WTC11 (cell line): ENCODE data around the gene AREL1. TPM values are rescaled to one million over a fixed set of nuclear protein-coding genes. Genes with fewer than 3 reads are reported as not detected.
A peak's percentile ranks its signal among the peaks of the same experiment; 100 is the strongest.

ENCODE experiments used
- MAX ChIP-seq: sonication (generic); formaldehyde crosslinking; IDR thresholded peaks from 2 replicates; pipeline ENCODE4 v1.8.0; 2022; ENCODE audit warnings: mild to moderate bottlenecking, missing genetic modification reagents
- ZNF232 ChIP-seq: sonication (generic); formaldehyde crosslinking; IDR thresholded peaks from 2 replicates; pipeline ENCODE4 v1.8.0; 2022; ENCODE audit warnings: mild to moderate bottlenecking, missing genetic modification reagents
- ZSCAN18 ChIP-seq: fragments of 250-450 bp; sonication (Bioruptor Pico); IDR thresholded peaks from 2 replicates; pipeline ENCODE4 v2.1.2; 2022; ENCODE audit warnings: mild to moderate bottlenecking, moderate library complexity
- total RNA-seq: library from RNA; stranded (reverse); gene quantifications from 3 replicates; pipeline ENCODE4 v1.2.3, GENCODE V29; 2021

The AREL1 gene
- total RNA-seq, 1 experiment from 2014 or later = 37.0 TPM

- TF ChIP-seq ZSCAN18 = no peak
- TF ChIP-seq MAX = 0 out of 2 replicates have a peak, but pooled peaks have one; percentile 23
- no peak for TF ChIP-seq ZNF232 (CRISPR knock-in tag)
Measured at GRCh38 chr14:74611650-74612349, 101.1 kb downstream of the AREL1 start, which contains the start of gene LTBP2 (continued).

Other genes starting within 250 kb of the AREL1 start
- 139 to 155 TPM (median 150 TPM) in 3 replicates for gene NPC2, start 219.8 kb downstream of the AREL1 start, total RNA-seq
- gene ISCA2, start 219.3 kb downstream of the AREL1 start, total RNA-seq = 49.1 to 50.6 TPM (median 50.1 TPM) in 3 replicates
- gene LTBP2, start 100.8 kb downstream of the AREL1 start, total RNA-seq = 1.2 TPM in 3 replicates
- gene FCF1, start 64 bp upstream of the AREL1 start, total RNA-seq = 59.4 to 62.2 TPM (median 61.6 TPM) in 3 replicates
- gene YLPM1, start 50.2 kb upstream of the AREL1 start, total RNA-seq = 65.6 to 67.1 TPM (median 66.6 TPM) in 3 replicates
- 0.04 to 0.27 TPM in 2 of 3 replicates, not detected in the other for gene PROX2, start 163.1 kb upstream of the AREL1 start, total RNA-seq
- gene DLST, start 168.8 kb upstream of the AREL1 start, total RNA-seq = 112 to 121 TPM (median 119 TPM) in 3 replicates
- 10.6 to 12.6 TPM (median 12.2 TPM) in 3 replicates for gene RPS6KL1, start 210.2 kb upstream of the AREL1 start, total RNA-seq
- 5.0 to 6.7 TPM (median 6.5 TPM) in 3 replicates for gene PGF, start 242.5 kb upstream of the AREL1 start, total RNA-seq